Brain microvascular endothelial cell (primary cell): ENCODE data around the gene UCK2.
A peak's percentile ranks its signal among the peaks of the same experiment; 100 is the strongest.

ENCODE experiments used
- DNase-seq: peaks from one replicate; pipeline ENCODE4 v3.0.0-alpha.2; 2020
- H3K27ac ChIP-seq: fragments of 250-450 bp; sonication (Bioruptor Pico); 2 replicates; pipeline ENCODE4 v1.5.1; 2020; ENCODE audit warnings: mild to moderate bottlenecking, moderate library complexity
- H3K27me3 ChIP-seq: fragments of 250-450 bp; sonication (Bioruptor Pico); replicated peaks from 2 replicates; pipeline ENCODE4 v1.5.1; 2020; ENCODE audit warnings: mild to moderate bottlenecking
- H3K36me3 ChIP-seq: fragments of 250-450 bp; sonication (Bioruptor Pico); replicated peaks from 2 replicates; pipeline ENCODE4 v1.5.1; 2020; ENCODE audit warnings: mild to moderate bottlenecking
- H3K4me3 ChIP-seq: 2 replicates; pipeline ENCODE4 v1.5.1; 2011; ENCODE audit warnings: low read depth, mild to moderate bottlenecking, control low read depth, low read length, moderate library complexity
- in situ Hi-C: cut with HindIII; loops from 2 replicates; pipeline ENCODE4 v1.10.0; 2017; ENCODE audit warnings: low sequenced_read_pairs, low pct_ligation_motif_present
- TF ChIP-seq, protein P1 (sequence below): IDR thresholded peaks from 2 replicates; pipeline ENCODE4 v1.5.1; 2011; ENCODE audit warnings: low read depth, mild to moderate bottlenecking, moderate library complexity, low read length, control low read depth, inconsistent platforms; ENCODE audit errors: missing control alignments

UCK2 gene

DNA sequence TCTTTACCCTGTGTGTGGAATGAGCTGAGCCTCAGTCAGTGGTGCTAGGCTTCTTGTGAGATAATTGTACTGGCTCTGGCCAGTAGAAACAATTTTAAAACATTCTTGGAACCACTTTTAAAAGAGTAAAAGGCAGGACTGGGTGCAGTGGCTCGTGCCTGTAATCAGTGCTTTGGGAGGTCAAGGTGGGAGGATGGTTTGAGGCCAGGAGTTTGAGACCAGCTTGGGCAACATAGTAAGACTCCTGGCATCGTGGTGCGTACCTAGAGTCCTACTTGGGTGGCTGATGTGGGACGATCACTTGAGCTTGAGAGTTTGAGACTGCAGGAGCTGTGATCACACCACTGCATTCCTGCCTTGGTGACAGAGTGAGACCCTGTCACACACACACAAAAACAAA lies 89.8 kb downstream of the UCK2 start:
- no peak for DNase-seq
- in situ Hi-C loops, result loop anchor here (25.0 kb wide), 1 partner anchor 205 kb away; no protein-coding TSS in a partner anchor

DNA sequence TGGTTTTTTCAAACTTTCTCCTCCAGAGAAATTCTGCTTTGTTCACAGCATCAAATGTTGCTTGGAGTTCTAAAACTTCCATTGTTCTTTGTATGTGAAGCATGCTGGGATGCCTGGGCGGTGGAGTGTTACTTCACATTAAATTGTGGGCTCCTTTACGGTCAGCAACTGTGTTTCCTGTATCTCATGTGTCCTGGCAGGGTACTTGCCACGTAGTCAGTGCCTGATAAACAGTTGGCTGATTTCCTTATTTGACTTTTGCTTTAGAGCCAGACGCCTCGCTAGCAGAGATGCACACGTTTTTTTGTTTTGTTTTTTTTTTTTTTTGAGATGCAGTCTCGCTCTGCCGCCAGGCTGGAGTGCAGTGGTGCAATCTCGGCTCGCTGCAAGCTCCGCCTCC lies 96.7 kb downstream of the UCK2 start:
- TF ChIP-seq, protein P1, sequence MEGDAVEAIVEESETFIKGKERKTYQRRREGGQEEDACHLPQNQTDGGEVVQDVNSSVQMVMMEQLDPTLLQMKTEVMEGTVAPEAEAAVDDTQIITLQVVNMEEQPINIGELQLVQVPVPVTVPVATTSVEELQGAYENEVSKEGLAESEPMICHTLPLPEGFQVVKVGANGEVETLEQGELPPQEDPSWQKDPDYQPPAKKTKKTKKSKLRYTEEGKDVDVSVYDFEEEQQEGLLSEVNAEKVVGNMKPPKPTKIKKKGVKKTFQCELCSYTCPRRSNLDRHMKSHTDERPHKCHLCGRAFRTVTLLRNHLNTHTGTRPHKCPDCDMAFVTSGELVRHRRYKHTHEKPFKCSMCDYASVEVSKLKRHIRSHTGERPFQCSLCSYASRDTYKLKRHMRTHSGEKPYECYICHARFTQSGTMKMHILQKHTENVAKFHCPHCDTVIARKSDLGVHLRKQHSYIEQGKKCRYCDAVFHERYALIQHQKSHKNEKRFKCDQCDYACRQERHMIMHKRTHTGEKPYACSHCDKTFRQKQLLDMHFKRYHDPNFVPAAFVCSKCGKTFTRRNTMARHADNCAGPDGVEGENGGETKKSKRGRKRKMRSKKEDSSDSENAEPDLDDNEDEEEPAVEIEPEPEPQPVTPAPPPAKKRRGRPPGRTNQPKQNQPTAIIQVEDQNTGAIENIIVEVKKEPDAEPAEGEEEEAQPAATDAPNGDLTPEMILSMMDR, result no peak
- H3K27ac ChIP-seq, result no peak overlapping the region
- in situ Hi-C loops, result loop anchor here (25.0 kb wide), 1 partner anchor 212 kb away; no protein-coding TSS in a partner anchor
- no peaks in the 10 kb centered on the region for H3K27me3 ChIP-seq
- DNase-seq, result no peak
- H3K36me3 ChIP-seq, result no peaks in the 10 kb centered on the region
- H3K4me3 ChIP-seq, result no peak overlapping the region

More for the DNA sequence above, 89.8 kb downstream of the UCK2 start:
- Histone ChIP-seq H3K27ac (no peak overlapping the region), H3K36me3 (peaks cover 3% of the 10 kb centered on the region), H3K27me3 (no peaks in the 10 kb centered on the region), H3K4me3 (no peak overlapping the region)
- TF ChIP-seq, protein P1, result no peak

DNA sequence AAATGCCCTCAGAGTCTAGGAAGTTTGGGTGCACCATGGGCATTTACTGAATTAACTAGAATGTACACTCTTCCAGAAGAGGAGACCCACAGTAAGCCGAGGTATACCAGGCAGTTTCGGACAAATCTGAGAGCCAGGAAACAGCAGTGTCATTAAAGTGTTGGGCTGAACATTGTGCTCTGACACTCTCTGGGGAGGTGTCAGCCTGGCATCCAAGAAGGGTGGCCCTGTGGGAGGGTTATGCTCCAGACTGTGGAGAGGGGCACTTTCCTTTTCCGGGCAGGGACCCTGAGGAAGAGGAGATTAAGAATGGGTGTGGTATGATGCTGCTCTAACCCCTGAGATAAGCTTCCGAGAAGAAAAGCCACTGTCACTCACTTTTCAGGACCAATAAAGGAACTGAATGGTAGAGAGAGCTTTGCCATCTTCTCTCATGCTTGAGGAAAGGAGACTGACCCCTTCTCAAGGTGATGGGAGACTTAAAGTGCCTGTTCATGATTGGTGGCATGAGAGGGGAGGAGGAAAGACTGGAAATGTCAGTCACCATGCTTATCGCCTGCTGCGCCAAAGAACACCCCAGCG lies 98.2 kb downstream of the UCK2 start:
- DNase-seq, result no peak
- Histone ChIP-seq H3K27ac (no peak overlapping the region), H3K27me3 (no peaks in the 10 kb centered on the region), H3K4me3 (no peak overlapping the region), H3K36me3 (no peaks in the 10 kb centered on the region)
- TF ChIP-seq, protein P1, result no peak
- in situ Hi-C loops, result no loop called here

DNA sequence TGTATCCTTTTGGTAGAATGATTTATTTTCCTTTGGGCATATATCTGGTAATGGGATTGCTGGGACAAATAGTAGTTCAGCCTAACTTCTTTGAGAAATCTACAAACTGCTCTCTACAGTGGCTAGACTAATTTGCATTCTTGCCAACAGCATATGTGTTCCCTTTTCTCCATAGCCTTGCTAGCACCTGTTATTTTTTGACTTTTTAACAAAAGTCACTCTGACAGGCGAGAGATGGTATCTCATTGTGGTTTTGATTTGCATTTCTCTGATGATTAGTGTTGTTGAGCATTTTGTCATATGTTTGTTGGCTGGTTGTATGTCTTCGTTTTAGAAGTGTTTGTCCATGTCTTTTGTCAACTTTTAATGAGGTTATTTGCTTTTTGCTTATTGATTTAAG lies 99.8 kb downstream of the UCK2 start:
- H3K36me3 ChIP-seq, result no peaks in the 10 kb centered on the region
- no peak overlapping the region for H3K4me3 ChIP-seq
- no peak overlapping the region for H3K27ac ChIP-seq
- DNase-seq, result no peak
- in situ Hi-C loops, result no loop called here
- TF ChIP-seq, protein P1, result no peak
- H3K27me3 ChIP-seq, result no peaks in the 10 kb centered on the region

DNA sequence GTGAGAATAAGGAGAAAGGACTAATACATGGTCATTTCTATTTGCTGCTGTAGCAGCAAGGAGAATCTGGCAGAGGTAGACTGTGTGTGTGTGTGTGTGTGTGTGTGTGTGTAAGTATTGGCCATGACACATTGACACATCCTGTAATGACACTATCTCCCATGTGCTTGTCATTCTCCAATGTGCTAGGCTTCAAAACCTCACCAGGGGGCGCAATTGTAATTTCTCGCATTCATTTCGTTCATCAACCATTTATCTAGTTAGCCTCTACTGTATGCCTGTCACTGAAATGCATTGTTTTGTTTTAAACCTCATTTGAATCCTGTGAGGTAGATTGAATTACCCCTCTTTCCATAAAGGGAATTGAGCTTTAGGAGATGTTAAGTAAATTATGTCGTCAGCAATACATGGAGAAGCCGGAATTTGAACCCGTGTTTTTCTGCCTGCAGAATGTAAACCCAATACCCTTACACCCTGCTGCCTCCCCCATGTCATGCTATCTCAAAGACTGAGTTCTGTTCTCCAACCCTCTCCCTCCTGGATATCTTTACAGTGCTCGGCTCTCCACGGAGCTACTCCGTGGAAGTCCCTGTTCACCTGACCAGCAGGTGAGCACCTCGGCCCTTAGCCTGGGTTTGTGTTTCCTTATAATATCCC lies 100.8 kb downstream of the UCK2 start:
- H3K27me3 ChIP-seq, result no peaks in the 10 kb centered on the region
- no peaks in the 10 kb centered on the region for H3K36me3 ChIP-seq
- TF ChIP-seq, protein P1, result peak; percentile 82
- peak; percentile 58 for DNase-seq
- in situ Hi-C loops, result no loop called here
- no peak overlapping the region for H3K27ac ChIP-seq
- H3K4me3 ChIP-seq, result no peak overlapping the region
